ENCODE measurements around the gene BTBD9. TPM values are rescaled to one million over a fixed set of nuclear protein-coding genes. Genes with fewer than 3 reads are reported as not detected.

Gene BTBD9
- total RNA-seq, 1 experiment from 2014 or later: 8.9 TPM

GRCh38 chr6:38487423-38487822 is 152.3 kb downstream of the BTBD9 start:
- Histone ChIP-seq H3K79me2 (ENCODE audit: insufficient read depth, low read length) (no peaks in the 10 kb centered on the region), H3K79me1 (ENCODE audit: insufficient read depth, low read depth, low read length, poor library complexity, severe bottlenecking) (no peaks in the 10 kb centered on the region), H3K4ac (ENCODE audit: low read depth, low read length) (no peak overlapping the region), H3T11ph (ENCODE audit: low read length) (no peak overlapping the region), H4K5ac (ENCODE audit: insufficient read length, low read depth, low read length) (no peak overlapping the region), H3K56ac (ENCODE audit: insufficient read length, low read depth, low read length) (no peak overlapping the region), H3K27me3 (ENCODE audit: insufficient read depth, low read length) (no peaks in the 10 kb centered on the region), H2AFZ (ENCODE audit: low read length) (no peak overlapping the region), H3K9ac (ENCODE audit: extremely low read depth, insufficient read length, low read length) (no peak overlapping the region), H4K20me1 (ENCODE audit: control insufficient read depth, insufficient read depth, insufficient read length) (no peaks in the 10 kb centered on the region), H2BK12ac (ENCODE audit: insufficient read length, low read depth, low read length) (no peak overlapping the region), H2BK5ac (ENCODE audit: insufficient read length, low read length) (no peak overlapping the region), H4K8ac (replicated peaks; ENCODE audit: insufficient read length, low read depth, low read length) (no peak overlapping the region), H3K23me2 (ENCODE audit: insufficient read length, low read depth, low read length, poor library complexity, severe bottlenecking) (no peaks in the 10 kb centered on the region), H3K27ac (ENCODE audit: insufficient read length, low read depth, low read length) (no peak overlapping the region), H3K4me1 (ENCODE audit: insufficient read depth, low read length) (no peaks in the 10 kb centered on the region), H2BK15ac (ENCODE audit: low read depth, low read length) (no peak overlapping the region), H4K91ac (ENCODE audit: insufficient read length, low read depth, low read length) (no peak overlapping the region), H3K4me2 (ENCODE audit: insufficient read depth, insufficient read length, low read length) (no peak overlapping the region), H2BK120ac (ENCODE audit: low read depth, low read length, poor library complexity, severe bottlenecking) (no peak overlapping the region), H3K18ac (ENCODE audit: insufficient read length, low read depth, low read length) (no peak overlapping the region), H2AK5ac (ENCODE audit: insufficient read length, low read length) (no peak overlapping the region), H3K9me3 (ENCODE audit: control insufficient read depth, low read depth, low read length) (no peaks in the 10 kb centered on the region), H3K14ac (ENCODE audit: insufficient read depth, low read length) (no peak overlapping the region), H3K23ac (ENCODE audit: insufficient read length, low read depth, low read length) (no peak overlapping the region), H2BK20ac (ENCODE audit: low read depth, low read length, poor library complexity, severe bottlenecking) (no peak overlapping the region)
- H3K36me3 Mint-ChIP-seq (ENCODE audit: insufficient read depth in 1 of 3, low read depth in 3 of 3): no peaks in the 10 kb centered on the region; a peak in 1 of 7 replicates
- no CpG with 5 or more reads among the region's 7 CpGs for WGBS (ENCODE audit: extremely low coverage, insufficient read length, low lambda C conversion rate)
- no peak for DNase-seq
- H3K4me1 Mint-ChIP-seq: no peaks in the 10 kb centered on the region
- no peak overlapping the region for H3K27ac Mint-ChIP-seq
- no peak overlapping the region for H3K4me3 Mint-ChIP-seq
- H3K9me3 Mint-ChIP-seq: no peaks in the 10 kb centered on the region
- TF ChIP-seq CTCF (conservative IDR thresholded peaks at IDR 0.05): no peak
- no peaks in the 10 kb centered on the region for H3K27me3 Mint-ChIP-seq (ENCODE audit: low read depth)

All from H9 (cell line).